IMR-90 (cell line): Measurements from ENCODE around the gene DACT1. TPM values are rescaled to one million over a fixed set of nuclear protein-coding genes. Genes with fewer than 3 reads are reported as not detected.
A peak's percentile ranks its signal among the peaks of the same experiment; 100 is the strongest.

ENCODE experiments used
- ATAC-seq: fragments of 200-7000 bp; cut with Tn5 transposase; 2 replicates; pipeline ENCODE4 v1.9.1; 2020; ENCODE audit warnings: low read depth, mild to moderate bottlenecking, moderate library complexity
- BruUV-seq: library from RNA; stranded (reverse); fragments of 400-500 nt; replicated peaks from 2 replicates; lab custom pipeline; 2021; lab: Mats Ljungman, UMichigan
- CTCF ChIA-PET: fragments of 300-600 bp; formaldehyde crosslinking; extraction: SDS; loops from one replicate; lab custom pipeline; 2021; ENCODE audit warnings: antibody characterized with exemption; lab: Yijun Ruan, JAX
- POLR2A ChIA-PET: fragments of 300-600 bp; sonication (Branson Sonifier 250); formaldehyde crosslinking; loops from one replicate; lab custom pipeline; 2022; ENCODE audit warnings: antibody characterized with exemption; ENCODE audit not compliant: unreplicated experiment; lab: Charles Lee
- DNase-seq: peaks from one replicate; pipeline ENCODE4 v3.0.0; 2013
- H2AFZ ChIP-seq: replicated peaks from 2 replicates; pipeline ENCODE3; 2013; ENCODE audit warnings: low read length, mild to moderate bottlenecking; ENCODE audit not compliant: poor library complexity
- H2AK5ac ChIP-seq: 2 replicates; pipeline ENCODE4 v1.6.1; 2013; ENCODE audit warnings: low read depth, low read length, inconsistent platforms
- H2AK9ac ChIP-seq: replicated peaks from 2 replicates; pipeline ENCODE3; 2013; ENCODE audit warnings: mild to moderate bottlenecking, low read depth, low read length, moderate library complexity; ENCODE audit not compliant: poor library complexity
- H2BK120ac ChIP-seq: 2 replicates; pipeline ENCODE4 v1.6.1; 2013; ENCODE audit warnings: low read depth, low read length, inconsistent platforms
- H2BK15ac ChIP-seq: 3 replicates; pipeline ENCODE4 v1.6.1; 2013; ENCODE audit warnings: low read depth, low read length, inconsistent platforms
- H2BK20ac ChIP-seq: 2 replicates; pipeline ENCODE4 v1.6.1; 2013; ENCODE audit warnings: low read depth, mild to moderate bottlenecking, inconsistent platforms, low read length, moderate library complexity
- H2BK5ac ChIP-seq: 2 replicates; pipeline ENCODE4 v1.6.1; 2013; ENCODE audit warnings: mild to moderate bottlenecking, low read depth, low read length, inconsistent platforms; ENCODE audit not compliant: poor library complexity, severe bottlenecking
- H3K14ac ChIP-seq: replicated peaks from 2 replicates; pipeline ENCODE4 v1.6.1; 2013; ENCODE audit warnings: low read depth, low read length, inconsistent platforms
- H3K18ac ChIP-seq: 2 replicates; pipeline ENCODE4 v1.6.1; 2013; ENCODE audit warnings: low read depth, low read length, control low read depth
- H3K23ac ChIP-seq: 2 replicates; pipeline ENCODE4 v1.6.1; 2013; ENCODE audit warnings: low read depth, low read length, inconsistent platforms
- H3K27ac ChIP-seq: 2 replicates; pipeline ENCODE4 v1.5.1; 2013; ENCODE audit warnings: mild to moderate bottlenecking, control low read depth, low read length; ENCODE audit not compliant: insufficient read depth
- H3K27me3 ChIP-seq: 2 replicates; pipeline ENCODE4 v1.6.1; 2013; ENCODE audit warnings: low read length; ENCODE audit not compliant: control insufficient read depth, insufficient read depth
- H3K36me3 ChIP-seq: 2 replicates; pipeline ENCODE4 v1.6.1; 2013; ENCODE audit warnings: low read length, mixed read lengths; ENCODE audit not compliant: control insufficient read depth, insufficient read depth
- H3K4ac ChIP-seq: 2 replicates; pipeline ENCODE4 v1.6.1; 2013; ENCODE audit warnings: low read depth, low read length, inconsistent platforms
- H3K4me1 ChIP-seq: 2 replicates; pipeline ENCODE4 v1.6.1; 2013; ENCODE audit warnings: low read length, mixed read lengths; ENCODE audit not compliant: control insufficient read depth, insufficient read depth
- H3K4me2 ChIP-seq: 2 replicates; pipeline ENCODE4 v1.6.1; 2013; ENCODE audit warnings: low read depth, mild to moderate bottlenecking, control low read depth, low read length, moderate library complexity
- H3K4me3 ChIP-seq: 2 replicates; pipeline ENCODE4 v1.5.1; 2013; ENCODE audit warnings: low read depth, mild to moderate bottlenecking, control low read depth, low read length, moderate library complexity; ENCODE audit not compliant: insufficient read depth
- H3K56ac ChIP-seq: 2 replicates; pipeline ENCODE4 v1.6.1; 2013; ENCODE audit warnings: low read length, inconsistent platforms; ENCODE audit not compliant: insufficient read depth; ENCODE audit errors: extremely low read depth
- H3K79me1 ChIP-seq, 2 experiments: 2 replicates each; pipeline ENCODE4 v1.6.1; 2013; ENCODE audit warnings: low read length in 2 of 2, inconsistent platforms in 1 of 2, low read depth in 1 of 2
- H3K9ac ChIP-seq: 2 replicates; pipeline ENCODE4 v1.6.1; 2013; ENCODE audit warnings: low read depth, low read length, control low read depth
- H3K9me1 ChIP-seq: 2 replicates; pipeline ENCODE4 v1.6.1; 2013; ENCODE audit warnings: low read length, inconsistent platforms; ENCODE audit not compliant: insufficient read depth
- H3K9me3 ChIP-seq: 2 replicates; pipeline ENCODE4 v1.6.1; 2013; ENCODE audit warnings: low read length; ENCODE audit not compliant: control insufficient read depth, insufficient read depth
- H4K20me1 ChIP-seq: 2 replicates; pipeline ENCODE4 v1.6.1; 2013; ENCODE audit warnings: low read length, inconsistent platforms; ENCODE audit not compliant: insufficient read depth
- H4K5ac ChIP-seq: 2 replicates; pipeline ENCODE4 v1.6.1; 2013; ENCODE audit warnings: mild to moderate bottlenecking, low read depth, low read length, control low read depth
- H4K8ac ChIP-seq, 2 experiments: 2 replicates each; pipeline ENCODE4 v1.6.1; 2013; ENCODE audit warnings: low read depth in 2 of 2, low read length in 2 of 2, control low read depth in 1 of 2, inconsistent platforms in 1 of 2
- H4K91ac ChIP-seq: 2 replicates; pipeline ENCODE4 v1.6.1; 2013; ENCODE audit warnings: low read depth, low read length, inconsistent platforms; ENCODE audit not compliant: insufficient read depth
- CHD1 ChIP-seq: IDR thresholded peaks from 2 replicates; pipeline ENCODE4 v1.6.1; 2012; ENCODE audit warnings: low read depth, low read length, improper control_type of control experiment
- ELK1 ChIP-seq: fragments of 150-350 bp; IDR thresholded peaks from 2 replicates; pipeline ENCODE4 v1.6.1; 2016; ENCODE audit warnings: low read depth, mild to moderate bottlenecking, low read length, moderate library complexity, borderline replicate concordance
- MAFK ChIP-seq: IDR thresholded peaks from 2 replicates; pipeline ENCODE4 v1.6.1; 2012; ENCODE audit warnings: low read depth, low read length, improper control_type of control experiment
- RAD21 ChIP-seq: IDR thresholded peaks from 2 replicates; pipeline ENCODE4 v1.6.1; 2012; ENCODE audit warnings: low read length, improper control_type of control experiment
- USF2 ChIP-seq: fragments of 150-350 bp; IDR thresholded peaks from 2 replicates; pipeline ENCODE4 v1.6.1; 2017; ENCODE audit warnings: mild to moderate bottlenecking, antibody characterized with exemption, low read length, low read depth
- WGBS, 2 experiments: methylation state at CpG; one replicate each; pipeline versions ENCODE4 v1.1.5 to v1.1.7; 2013; ENCODE audit warnings: missing lambda C conversion rate in 2 of 2; ENCODE audit not compliant: insufficient read length in 1 of 2; ENCODE audit errors: extremely low coverage in 2 of 2; 5-methylcytosine and 5-hydroxymethylcytosine counted together
- dilution Hi-C: fragments of 300-500 bp; cut with HindIII; formaldehyde crosslinking; loops from one replicate; pipeline ENCODE4 v1.14.3; 2018; ENCODE audit warnings: low sequenced_read_pairs; ENCODE audit not compliant: unreplicated experiment
- in situ Hi-C: fragments of 300-500 bp; cut with MboI; formaldehyde crosslinking; loops from 3 replicates; pipeline ENCODE4 v1.14.3; 2019; ENCODE audit warnings: low sequenced_read_pairs, inconsistent platforms, mixed read lengths
- intact Hi-C: fragments of 100-400 bp; cut with micrococcal nuclease; formaldehyde crosslinking; loops from 2 replicates; pipeline ENCODE4 v1.10.0; 2022
- polyA plus RNA-seq, 3 experiments: library from polyadenylated mRNA; depleted of rRNA; stranded (reverse); fragments of >200 nt; gene quantifications; 2 replicates each; pipeline ENCODE4 v1.2.3, GENCODE V29; 2012; ENCODE audit warnings: low replicate concordance in 1 of 3
- total RNA-seq: library from RNA; depleted of rRNA; stranded (reverse); fragments of >200 nt; gene quantifications from 2 replicates; pipeline ENCODE4 v1.2.3, GENCODE V29; 2012

The DACT1 gene
- total and polyA plus RNA-seq, 2 of the 4 experiments (the other 2 are of a cell fraction), result 6.5 to 9.7 TPM

GRCh38 chr14:58662018-58662417, 24.3 kb downstream of the DACT1 start:
- H2AFZ ChIP-seq, result no peak overlapping the region
- no peak overlapping the region for H3K4ac ChIP-seq
- H3K18ac ChIP-seq, result peak overlapping the region; percentile 35; the same call in 1 of the 2 replicates
- H3K4me3 ChIP-seq, result no peak overlapping the region
- BruUV-seq, result no TSS peak
- H3K36me3 ChIP-seq, result no peaks in the 10 kb centered on the region
- no peak overlapping the region for H3K9ac ChIP-seq
- H3K4me1 ChIP-seq, result peaks cover 6% of the 10 kb centered on the region; the same call in 1 of the 2 replicates
- ATAC-seq (no peak), DNase-seq (no peak)
- no peaks in the 10 kb centered on the region; the same call in 1 of the 2 replicates for H3K9me1 ChIP-seq
- no peak overlapping the region for H3K23ac ChIP-seq
- H2BK20ac ChIP-seq, result no peak overlapping the region
- no peak overlapping the region for H3K4me2 ChIP-seq
- in situ Hi-C loops (no loop called here), dilution Hi-C loops (no loop called here), intact Hi-C loops (no loop called here)
- H3K9me3 ChIP-seq, result no peaks in the 10 kb centered on the region
- no peak overlapping the region for H2BK15ac ChIP-seq
- H2AK9ac ChIP-seq, result no peak overlapping the region
- H4K91ac ChIP-seq, result no peak overlapping the region
- H2AK5ac ChIP-seq, result peak overlapping the region; percentile 27; the same call in 1 of the 2 replicates
- no peak overlapping the region for H2BK120ac ChIP-seq
- H2BK5ac ChIP-seq, result no peak overlapping the region
- TF ChIP-seq CHD1 (no peak), USF2 (no peak), MAFK (no peak), ELK1 (no peak), RAD21 (no peak)
- no peak overlapping the region for H4K8ac ChIP-seq
- ChIA-PET CTCF (no interaction called here), POLR2A (no interaction called here)
- WGBS, 2 experiments, result 40% methylated on average over 1 of the region's 1 CpG; no CpG with 5 or more reads in 1 of the 2 experiments
- H3K14ac ChIP-seq, result no peak overlapping the region
- no peaks in the 10 kb centered on the region for H4K20me1 ChIP-seq
- H3K79me1 ChIP-seq, result no peaks in the 10 kb centered on the region
- no peak overlapping the region for H3K56ac ChIP-seq
- H3K27ac ChIP-seq, result no peak overlapping the region
- no peak overlapping the region for H4K5ac ChIP-seq
- H3K27me3 ChIP-seq, result no peaks in the 10 kb centered on the region; the same call in 1 of the 2 replicates
